Measurements from ENCODE around the gene POU6F2. TPM values are rescaled to one million over a fixed set of nuclear protein-coding genes. Genes with fewer than 3 reads are reported as not detected.
A peak's percentile ranks its signal among the peaks of the same experiment; 100 is the strongest.

POU6F2 gene
- not detected for total RNA-seq

GRCh38 chr7:38977685-38978084 lies at the start of gene POU6F2:
Gene POU6F2 (plus strand): TSS chr7:38977909. CDS start chr7:38977954, 45 bp downstream.
- ATAC-seq (no peak), DNase-seq (no peak)
- in situ Hi-C loops (cut with MboI; ENCODE audit: low sequenced_read_pairs in 4 of 4) = no loop called here
- Histone ChIP-seq H3K4me3 (no peak within 1 kb of the TSS), H3K36me3 (no peaks in the 10 kb centered on the region), H3K9me3 (no peaks in the 10 kb centered on the region), H3K27me3 (peaks cover 16 to 32% (median 22%) of the 10 kb centered on the region in 3 donors), H3K4me1 (no peaks in the 10 kb centered on the region), H3K27ac (no peak within 1 kb of the TSS)
- TF ChIP-seq POLR2A (IDR thresholded peaks at IDR 0.05) = no peak
- no peak for TF ChIP-seq CTCF (IDR thresholded peaks at IDR 0.05 in 4 of 5, conservative IDR thresholded peaks at IDR 0.05 in 1 of 5)
- intact Hi-C loops (cut with DNase I; ENCODE audit: low total_unique reads) = no loop called here

GRCh38 chr7:38928506-38928905 lies 49.2 kb upstream of the POU6F2 start:
- Histone ChIP-seq H3K36me3 (no peaks in the 10 kb centered on the region), H3K4me3 (no peak overlapping the region), H3K9me3 (no peaks in the 10 kb centered on the region), H3K4me1 (no peaks in the 10 kb centered on the region), H3K27me3 (no peaks in the 10 kb centered on the region), H3K27ac (no peak overlapping the region)
- ATAC-seq (no peak), DNase-seq (no peak)
- in situ Hi-C loops (cut with MboI; ENCODE audit: low sequenced_read_pairs in 4 of 4) (loop anchor here in 3 of 4 donors (10.0 to 25.0 kb wide), 2 partner anchors 534 to 536 kb away; no protein-coding TSS in a partner anchor), intact Hi-C loops (cut with DNase I; ENCODE audit: low total_unique reads) (no loop called here)
- TF ChIP-seq POLR2A (IDR thresholded peaks at IDR 0.05) = no peak
- TF ChIP-seq CTCF (IDR thresholded peaks at IDR 0.05 in 4 of 5, conservative IDR thresholded peaks at IDR 0.05 in 1 of 5) = no peak

- H3K36me3 ChIP-seq = no peaks in the 10 kb centered on the region
- DNase-seq = no peak
- H3K9me3 ChIP-seq = no peaks in the 10 kb centered on the region
- H3K4me3 ChIP-seq = no peak overlapping the region
- no peak for ATAC-seq
- in situ Hi-C loops (cut with MboI; ENCODE audit: low sequenced_read_pairs in 4 of 4) (loop anchor here (10.0 to 25.0 kb wide), 2 partner anchors 533 to 535 kb away; no protein-coding TSS in a partner anchor), intact Hi-C loops (cut with DNase I; ENCODE audit: low total_unique reads) (no loop called here)
- H3K4me1 ChIP-seq = no peaks in the 10 kb centered on the region
- H3K27me3 ChIP-seq = no peaks in the 10 kb centered on the region
- TF ChIP-seq CTCF (IDR thresholded peaks at IDR 0.05 in 4 of 5, conservative IDR thresholded peaks at IDR 0.05 in 1 of 5) (no peak), POLR2A (IDR thresholded peaks at IDR 0.05) (no peak)
- no peak overlapping the region for H3K27ac ChIP-seq
These were observed 48.1 kb upstream of the POU6F2 start for GRCh38 chr7:38929460-38930171.

GRCh38 chr7:38932509-38933168 lies 45.1 kb upstream of the POU6F2 start:
- in situ Hi-C loops (cut with MboI; ENCODE audit: low sequenced_read_pairs in 4 of 4) (loop anchor here in 3 of 4 donors (10.0 to 25.0 kb wide), 2 partner anchors 530 to 532 kb away; no protein-coding TSS in a partner anchor), intact Hi-C loops (cut with DNase I; ENCODE audit: low total_unique reads) (no loop called here)
- Histone ChIP-seq H3K27ac (no peak overlapping the region), H3K9me3 (no peaks in the 10 kb centered on the region), H3K36me3 (no peaks in the 10 kb centered on the region), H3K4me3 (no peak overlapping the region), H3K27me3 (no peaks in the 10 kb centered on the region), H3K4me1 (no peaks in the 10 kb centered on the region)
- no peak for ATAC-seq
- DNase-seq = peak in 1 of 2 donors; percentile 15
- TF ChIP-seq POLR2A (IDR thresholded peaks at IDR 0.05) (no peak), CTCF (IDR thresholded peaks at IDR 0.05 in 4 of 5, conservative IDR thresholded peaks at IDR 0.05 in 1 of 5) (peak; percentile 41 to 70 (median 51))
